ENCODE measurements around the gene ZCCHC24.

The ZCCHC24 gene

GRCh38 chr10:79417731-79418130, 27.7 kb downstream of the ZCCHC24 start:
- H3K4me1 ChIP-seq (ENCODE audit: control insufficient read depth, insufficient read depth, low read length): peaks cover 80% of the 10 kb centered on the region
- H3K27me3 ChIP-seq (ENCODE audit: control insufficient read depth in 1 of 2, insufficient read depth in 2 of 2, low read length in 2 of 2): no peaks in the 10 kb centered on the region
- H3K9ac ChIP-seq (ENCODE audit: low read length in 2 of 2): no peak overlapping the region
- peaks cover 24 to 26% of the 10 kb centered on the region in 2 donors for H3K36me3 ChIP-seq (ENCODE audit: control insufficient read depth in 2 of 2, insufficient read depth in 2 of 2, low read length in 2 of 2)
- peak overlapping the region; percentile 31 for H3K27ac ChIP-seq (ENCODE audit: low read length)
- no peak overlapping the region for H3K4me3 ChIP-seq (ENCODE audit: low read length in 2 of 2)
- H3K9me3 ChIP-seq (ENCODE audit: control insufficient read depth in 2 of 2, low read length in 2 of 2): no peaks in the 10 kb centered on the region

GRCh38 chr10:79417266-79417665, 28.2 kb downstream of the ZCCHC24 start:
- Histone ChIP-seq H3K4me3 (ENCODE audit: low read length in 2 of 2) (no peak overlapping the region), H3K9ac (ENCODE audit: low read length in 2 of 2) (no peak overlapping the region), H3K9me3 (ENCODE audit: control insufficient read depth in 2 of 2, low read length in 2 of 2) (no peaks in the 10 kb centered on the region), H3K27me3 (ENCODE audit: control insufficient read depth in 1 of 2, insufficient read depth in 2 of 2, low read length in 2 of 2) (no peaks in the 10 kb centered on the region), H3K4me1 (ENCODE audit: control insufficient read depth, insufficient read depth, low read length) (peaks cover 75% of the 10 kb centered on the region), H3K36me3 (ENCODE audit: control insufficient read depth in 2 of 2, insufficient read depth in 2 of 2, low read length in 2 of 2) (peaks cover 24 to 26% of the 10 kb centered on the region in 2 donors), H3K27ac (ENCODE audit: low read length) (no peak overlapping the region)

- H3K27me3 ChIP-seq (ENCODE audit: control insufficient read depth in 1 of 2, insufficient read depth in 2 of 2, low read length in 2 of 2): no peaks in the 10 kb centered on the region
- no peak overlapping the region for H3K4me3 ChIP-seq (ENCODE audit: low read length in 2 of 2)
- H3K36me3 ChIP-seq (ENCODE audit: control insufficient read depth in 2 of 2, insufficient read depth in 2 of 2, low read length in 2 of 2): peaks cover 24 to 27% of the 10 kb centered on the region in 2 donors
- no peaks in the 10 kb centered on the region for H3K9me3 ChIP-seq (ENCODE audit: control insufficient read depth in 2 of 2, low read length in 2 of 2)
- peaks cover 70% of the 10 kb centered on the region for H3K4me1 ChIP-seq (ENCODE audit: control insufficient read depth, insufficient read depth, low read length)
- H3K9ac ChIP-seq (ENCODE audit: low read length in 2 of 2): no peak overlapping the region
- H3K27ac ChIP-seq (ENCODE audit: low read length): peak overlapping the region; percentile 24
These were observed 28.7 kb downstream of the ZCCHC24 start for GRCh38 chr10:79416578-79417255.

- H3K27me3 ChIP-seq (ENCODE audit: control insufficient read depth in 1 of 2, insufficient read depth in 2 of 2, low read length in 2 of 2): no peaks in the 10 kb centered on the region
- H3K27ac ChIP-seq (ENCODE audit: low read length): peak overlapping the region; percentile 24
- H3K4me3 ChIP-seq (ENCODE audit: low read length in 2 of 2): no peak overlapping the region
- peaks cover 24 to 27% of the 10 kb centered on the region in 2 donors for H3K36me3 ChIP-seq (ENCODE audit: control insufficient read depth in 2 of 2, insufficient read depth in 2 of 2, low read length in 2 of 2)
- no peak overlapping the region for H3K9ac ChIP-seq (ENCODE audit: low read length in 2 of 2)
- H3K9me3 ChIP-seq (ENCODE audit: control insufficient read depth in 2 of 2, low read length in 2 of 2): no peaks in the 10 kb centered on the region
- H3K4me1 ChIP-seq (ENCODE audit: control insufficient read depth, insufficient read depth, low read length): peaks cover 64% of the 10 kb centered on the region
These were observed 29.5 kb downstream of the ZCCHC24 start for GRCh38 chr10:79415736-79416577.

- no peak overlapping the region for H3K27ac ChIP-seq (ENCODE audit: low read length)
- H3K4me1 ChIP-seq (ENCODE audit: control insufficient read depth, insufficient read depth, low read length): peaks cover 52% of the 10 kb centered on the region
- no peak overlapping the region for H3K4me3 ChIP-seq (ENCODE audit: low read length in 2 of 2)
- no peaks in the 10 kb centered on the region for H3K27me3 ChIP-seq (ENCODE audit: control insufficient read depth in 1 of 2, insufficient read depth in 2 of 2, low read length in 2 of 2)
- H3K9ac ChIP-seq (ENCODE audit: low read length in 2 of 2): no peak overlapping the region
- no peaks in the 10 kb centered on the region for H3K9me3 ChIP-seq (ENCODE audit: control insufficient read depth in 2 of 2, low read length in 2 of 2)
- peaks cover 24 to 27% of the 10 kb centered on the region in 2 donors for H3K36me3 ChIP-seq (ENCODE audit: control insufficient read depth in 2 of 2, insufficient read depth in 2 of 2, low read length in 2 of 2)
These were observed 30.7 kb downstream of the ZCCHC24 start for GRCh38 chr10:79414714-79415113.

GRCh38 chr10:79413196-79413595, 32.2 kb downstream of the ZCCHC24 start:
- Histone ChIP-seq H3K4me1 (ENCODE audit: control insufficient read depth, insufficient read depth, low read length) (peaks cover 37% of the 10 kb centered on the region), H3K9ac (ENCODE audit: low read length in 2 of 2) (no peak overlapping the region), H3K27me3 (ENCODE audit: control insufficient read depth in 1 of 2, insufficient read depth in 2 of 2, low read length in 2 of 2) (no peaks in the 10 kb centered on the region), H3K4me3 (ENCODE audit: low read length in 2 of 2) (no peak overlapping the region), H3K36me3 (ENCODE audit: control insufficient read depth in 2 of 2, insufficient read depth in 2 of 2, low read length in 2 of 2) (peaks cover 14 to 17% of the 10 kb centered on the region in 2 donors), H3K9me3 (ENCODE audit: control insufficient read depth in 2 of 2, low read length in 2 of 2) (no peaks in the 10 kb centered on the region), H3K27ac (ENCODE audit: low read length) (no peak overlapping the region)

- H3K4me3 ChIP-seq (ENCODE audit: low read length in 2 of 2): peak overlapping the region in 1 of 2 donors; percentile 35
- no peaks in the 10 kb centered on the region for H3K27me3 ChIP-seq (ENCODE audit: control insufficient read depth in 1 of 2, insufficient read depth in 2 of 2, low read length in 2 of 2)
- H3K4me1 ChIP-seq (ENCODE audit: control insufficient read depth, insufficient read depth, low read length): peaks cover 30% of the 10 kb centered on the region
- H3K9me3 ChIP-seq (ENCODE audit: control insufficient read depth in 2 of 2, low read length in 2 of 2): no peaks in the 10 kb centered on the region
- no peak overlapping the region for H3K9ac ChIP-seq (ENCODE audit: low read length in 2 of 2)
- no peak overlapping the region for H3K27ac ChIP-seq (ENCODE audit: low read length)
- peaks cover 8 to 11% of the 10 kb centered on the region in 2 donors for H3K36me3 ChIP-seq (ENCODE audit: control insufficient read depth in 2 of 2, insufficient read depth in 2 of 2, low read length in 2 of 2)
These were observed 32.9 kb downstream of the ZCCHC24 start for GRCh38 chr10:79412516-79412915.

GRCh38 chr10:79411546-79412495, 33.6 kb downstream of the ZCCHC24 start:
- Histone ChIP-seq H3K9me3 (ENCODE audit: control insufficient read depth in 2 of 2, low read length in 2 of 2) (no peaks in the 10 kb centered on the region), H3K27me3 (ENCODE audit: control insufficient read depth in 1 of 2, insufficient read depth in 2 of 2, low read length in 2 of 2) (no peaks in the 10 kb centered on the region), H3K4me1 (ENCODE audit: control insufficient read depth, insufficient read depth, low read length) (peaks cover 23% of the 10 kb centered on the region), H3K9ac (ENCODE audit: low read length in 2 of 2) (peak overlapping the region in 1 of 2 donors; percentile 29), H3K27ac (ENCODE audit: low read length) (no peak overlapping the region), H3K36me3 (ENCODE audit: control insufficient read depth in 2 of 2, insufficient read depth in 2 of 2, low read length in 2 of 2) (peaks cover 8 to 9% of the 10 kb centered on the region in 2 donors), H3K4me3 (ENCODE audit: low read length in 2 of 2) (peak overlapping the region in 1 of 2 donors; percentile 35)

- no peak overlapping the region for H3K27ac ChIP-seq (ENCODE audit: low read length)
- H3K9ac ChIP-seq (ENCODE audit: low read length in 2 of 2): no peak overlapping the region
- H3K4me1 ChIP-seq (ENCODE audit: control insufficient read depth, insufficient read depth, low read length): peaks cover 10% of the 10 kb centered on the region
- no peaks in the 10 kb centered on the region for H3K9me3 ChIP-seq (ENCODE audit: control insufficient read depth in 2 of 2, low read length in 2 of 2)
- H3K36me3 ChIP-seq (ENCODE audit: control insufficient read depth in 2 of 2, insufficient read depth in 2 of 2, low read length in 2 of 2): peaks cover 2 to 4% of the 10 kb centered on the region in 2 donors
- H3K27me3 ChIP-seq (ENCODE audit: control insufficient read depth in 1 of 2, insufficient read depth in 2 of 2, low read length in 2 of 2): no peaks in the 10 kb centered on the region
- no peak overlapping the region for H3K4me3 ChIP-seq (ENCODE audit: low read length in 2 of 2)
These were observed 34.9 kb downstream of the ZCCHC24 start for GRCh38 chr10:79410315-79411094.

GRCh38 chr10:79409726-79410085, 35.7 kb downstream of the ZCCHC24 start:
- Histone ChIP-seq H3K9me3 (ENCODE audit: control insufficient read depth in 2 of 2, low read length in 2 of 2) (no peaks in the 10 kb centered on the region), H3K27me3 (ENCODE audit: control insufficient read depth in 1 of 2, insufficient read depth in 2 of 2, low read length in 2 of 2) (no peaks in the 10 kb centered on the region), H3K4me3 (ENCODE audit: low read length in 2 of 2) (peak overlapping the region in 1 of 2 donors; percentile 8), H3K27ac (ENCODE audit: low read length) (no peak overlapping the region), H3K4me1 (ENCODE audit: control insufficient read depth, insufficient read depth, low read length) (peaks cover 3% of the 10 kb centered on the region), H3K36me3 (ENCODE audit: control insufficient read depth in 2 of 2, insufficient read depth in 2 of 2, low read length in 2 of 2) (peaks cover 2 to 4% of the 10 kb centered on the region in 2 donors), H3K9ac (ENCODE audit: low read length in 2 of 2) (peak overlapping the region in 1 of 2 donors; percentile 29)
